Fibroblast of pulmonary artery (primary cell): ENCODE measurements around the gene HOXA4.
A peak's percentile ranks its signal among the peaks of the same experiment; 100 is the strongest.

ENCODE experiments used
- DNase-seq: peaks from one replicate; pipeline ENCODE4 v3.0.0-alpha.2; 2010; ENCODE audit warnings: low read depth
- H3K4me3 ChIP-seq: replicated peaks from 2 replicates; pipeline ENCODE4 v1.5.1; 2011; ENCODE audit warnings: low read depth, mild to moderate bottlenecking, control low read depth, low read length, moderate library complexity
- TF ChIP-seq, protein P1 (sequence below): IDR thresholded peaks from 2 replicates; pipeline ENCODE4 v1.5.1; 2011; ENCODE audit warnings: mild to moderate bottlenecking, control low read depth, low read length, inconsistent platforms; ENCODE audit errors: missing control alignments

The HOXA4 gene

GRCh38 chr7:27132978-27133377, 2.4 kb upstream of the HOXA4 start:
- no peak overlapping the region for H3K4me3 ChIP-seq
- DNase-seq: no peak
- TF ChIP-seq, protein P1, sequence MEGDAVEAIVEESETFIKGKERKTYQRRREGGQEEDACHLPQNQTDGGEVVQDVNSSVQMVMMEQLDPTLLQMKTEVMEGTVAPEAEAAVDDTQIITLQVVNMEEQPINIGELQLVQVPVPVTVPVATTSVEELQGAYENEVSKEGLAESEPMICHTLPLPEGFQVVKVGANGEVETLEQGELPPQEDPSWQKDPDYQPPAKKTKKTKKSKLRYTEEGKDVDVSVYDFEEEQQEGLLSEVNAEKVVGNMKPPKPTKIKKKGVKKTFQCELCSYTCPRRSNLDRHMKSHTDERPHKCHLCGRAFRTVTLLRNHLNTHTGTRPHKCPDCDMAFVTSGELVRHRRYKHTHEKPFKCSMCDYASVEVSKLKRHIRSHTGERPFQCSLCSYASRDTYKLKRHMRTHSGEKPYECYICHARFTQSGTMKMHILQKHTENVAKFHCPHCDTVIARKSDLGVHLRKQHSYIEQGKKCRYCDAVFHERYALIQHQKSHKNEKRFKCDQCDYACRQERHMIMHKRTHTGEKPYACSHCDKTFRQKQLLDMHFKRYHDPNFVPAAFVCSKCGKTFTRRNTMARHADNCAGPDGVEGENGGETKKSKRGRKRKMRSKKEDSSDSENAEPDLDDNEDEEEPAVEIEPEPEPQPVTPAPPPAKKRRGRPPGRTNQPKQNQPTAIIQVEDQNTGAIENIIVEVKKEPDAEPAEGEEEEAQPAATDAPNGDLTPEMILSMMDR: no peak

DNA sequence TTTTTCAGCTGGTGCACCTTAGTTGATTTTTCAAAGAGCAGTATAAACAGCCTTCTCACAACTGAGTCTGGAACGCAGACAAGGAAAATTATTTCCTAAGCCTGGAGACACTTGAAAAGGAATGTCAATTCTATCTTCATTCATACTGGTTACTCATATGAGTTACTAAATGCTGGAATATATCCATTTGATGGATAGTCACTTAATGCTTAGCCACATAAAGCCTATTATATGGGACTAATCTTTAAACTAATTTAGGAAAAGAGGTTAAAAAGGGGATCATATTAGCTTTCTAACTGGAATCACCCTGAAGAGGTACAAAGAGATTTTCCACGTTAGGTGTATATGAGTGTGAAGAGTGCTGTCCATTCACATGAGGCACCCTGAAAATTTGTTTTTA, 1.7 kb upstream of the HOXA4 start:
- TF ChIP-seq, protein P1: no peak
- H3K4me3 ChIP-seq: no peak overlapping the region
- no peak for DNase-seq

DNA sequence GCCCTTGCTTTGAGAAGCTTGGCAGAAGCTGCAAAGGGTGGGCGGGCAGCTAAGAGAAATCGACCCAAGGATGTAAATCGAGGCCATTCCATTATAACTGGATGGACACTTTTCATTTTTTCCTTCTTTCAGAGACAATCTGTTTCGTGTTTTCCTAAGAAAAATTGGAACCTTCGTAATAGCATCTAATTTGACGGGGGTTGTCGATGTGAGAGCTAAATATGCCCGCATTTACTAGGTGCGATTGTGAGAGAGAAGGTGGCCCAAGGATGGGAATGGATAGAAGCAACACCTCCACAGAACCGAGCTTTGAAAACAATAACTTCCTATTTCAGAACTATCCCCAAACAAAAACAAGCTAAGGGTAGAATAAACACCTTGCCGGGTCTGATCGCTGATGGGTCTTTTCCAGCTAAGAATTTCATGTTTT, 848 bp upstream of the HOXA4 start:
- no peak for DNase-seq
- TF ChIP-seq, protein P1: no peak
- H3K4me3 ChIP-seq: no peak overlapping the region

DNA sequence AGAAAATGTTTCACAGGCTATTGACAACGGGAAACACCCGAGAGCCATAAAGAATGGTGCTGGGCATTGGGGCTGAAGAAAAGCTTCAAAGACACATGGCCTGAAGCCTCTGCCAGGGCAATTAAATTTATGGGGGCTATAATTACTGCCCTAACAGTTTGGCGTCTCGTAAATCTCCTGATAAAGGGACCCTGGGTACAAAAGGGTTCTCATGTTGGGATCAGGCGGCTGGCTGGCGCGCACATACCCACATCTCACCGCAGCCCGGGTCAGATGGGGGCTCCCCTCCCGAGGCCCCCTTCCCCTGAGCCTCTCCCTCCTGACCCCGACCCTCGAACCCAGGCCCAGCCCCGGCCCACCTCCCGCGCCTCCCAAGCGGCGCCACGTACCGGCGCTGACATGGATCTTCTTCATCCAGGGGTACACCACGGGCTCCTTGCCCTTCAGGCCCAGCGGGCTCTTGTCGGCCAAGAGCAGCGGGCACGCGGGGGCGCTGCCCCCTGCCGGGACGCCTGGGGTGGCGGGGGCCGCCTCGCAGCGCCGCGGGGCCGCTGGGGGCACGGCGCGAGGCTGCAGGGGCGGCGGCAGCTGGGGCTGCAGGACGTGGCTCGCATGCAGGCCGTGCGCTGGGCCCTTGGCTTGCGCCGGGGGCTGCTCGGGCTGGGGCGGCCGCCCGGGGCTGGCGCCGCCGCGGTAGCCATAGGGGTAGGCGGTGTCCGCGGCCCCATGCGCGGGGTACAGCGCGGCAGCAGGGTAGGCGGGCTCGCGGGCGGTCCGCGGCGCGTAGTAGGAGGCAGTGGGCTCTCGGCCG, 623 bp downstream of the HOXA4 start:
- no peak for DNase-seq
- H3K4me3 ChIP-seq: peak overlapping the region; percentile 16
- TF ChIP-seq, protein P1: no peak

- H3K4me3 ChIP-seq: peak overlapping the region; percentile 16
- DNase-seq: no peak
- TF ChIP-seq, protein P1: no peak
Measured at GRCh38 chr7:27128776-27129728, 1.5 kb downstream of the HOXA4 start.

- no peak overlapping the region for H3K4me3 ChIP-seq
- DNase-seq: no peak
- TF ChIP-seq, protein P1: no peak
Measured at GRCh38 chr7:27128034-27128433, 2.5 kb downstream of the HOXA4 start.
